HL-60 (cell line): ENCODE data around the gene MAP1LC3A.

ENCODE experiments used
- GABPA ChIP-seq: IDR thresholded peaks from 2 replicates; pipeline ENCODE4 v1.6.1; 2012; ENCODE audit warnings: low read depth
- TF ChIP-seq, protein P1 (sequence below): IDR thresholded peaks from one replicate; pipeline ENCODE4 v1.5.1; 2011; ENCODE audit warnings: low read length, control low read depth, inconsistent platforms; ENCODE audit not compliant: insufficient read depth

DNA sequence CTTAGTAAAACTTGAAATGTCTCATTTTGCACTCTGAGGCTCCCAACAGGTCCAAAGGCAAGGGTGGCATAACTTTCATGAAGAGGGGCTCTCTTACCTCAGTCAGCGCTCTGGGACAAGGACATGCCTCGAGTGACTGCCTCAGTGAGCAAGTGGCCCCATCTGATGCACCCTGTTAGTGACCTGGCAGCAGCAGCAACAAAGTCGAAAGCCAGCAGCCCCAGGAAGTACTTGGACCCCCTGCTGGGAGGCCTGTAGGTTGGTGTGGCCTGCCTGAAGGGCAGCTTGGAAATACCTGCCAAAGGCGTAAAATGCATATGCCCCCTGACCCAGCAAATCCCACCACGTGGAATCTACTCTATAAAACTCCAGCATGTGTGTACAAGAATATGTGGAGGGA is 13.2 kb downstream of the MAP1LC3A start:
- TF ChIP-seq, protein P1, sequence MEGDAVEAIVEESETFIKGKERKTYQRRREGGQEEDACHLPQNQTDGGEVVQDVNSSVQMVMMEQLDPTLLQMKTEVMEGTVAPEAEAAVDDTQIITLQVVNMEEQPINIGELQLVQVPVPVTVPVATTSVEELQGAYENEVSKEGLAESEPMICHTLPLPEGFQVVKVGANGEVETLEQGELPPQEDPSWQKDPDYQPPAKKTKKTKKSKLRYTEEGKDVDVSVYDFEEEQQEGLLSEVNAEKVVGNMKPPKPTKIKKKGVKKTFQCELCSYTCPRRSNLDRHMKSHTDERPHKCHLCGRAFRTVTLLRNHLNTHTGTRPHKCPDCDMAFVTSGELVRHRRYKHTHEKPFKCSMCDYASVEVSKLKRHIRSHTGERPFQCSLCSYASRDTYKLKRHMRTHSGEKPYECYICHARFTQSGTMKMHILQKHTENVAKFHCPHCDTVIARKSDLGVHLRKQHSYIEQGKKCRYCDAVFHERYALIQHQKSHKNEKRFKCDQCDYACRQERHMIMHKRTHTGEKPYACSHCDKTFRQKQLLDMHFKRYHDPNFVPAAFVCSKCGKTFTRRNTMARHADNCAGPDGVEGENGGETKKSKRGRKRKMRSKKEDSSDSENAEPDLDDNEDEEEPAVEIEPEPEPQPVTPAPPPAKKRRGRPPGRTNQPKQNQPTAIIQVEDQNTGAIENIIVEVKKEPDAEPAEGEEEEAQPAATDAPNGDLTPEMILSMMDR = no peak
- TF ChIP-seq GABPA = no peak
